Breast epithelium (tissue), 4 donors: ENCODE results near the gene GPX5. TPM values are rescaled to one million over a fixed set of nuclear protein-coding genes. Genes with fewer than 3 reads are reported as not detected.

Experiments
- DNase-seq, 2 donors: peaks; one replicate each; pipeline ENCODE4 v3.0.0-alpha.2; 2019; ENCODE audit warnings: low spot score in 2 of 2
- H3K27ac ChIP-seq, 2 donors: fragments of 200-600 bp; sonication (generic) in 1 of 2; one replicate each; pipeline ENCODE4 v1.5.1; 2016 to 2019; ENCODE audit warnings: mild to moderate bottlenecking in 1 of 2
- H3K27me3 ChIP-seq, 2 donors: fragments of 200-600 bp; sonication (generic) in 1 of 2; one replicate each; pipeline versions ENCODE4 v1.5.1 to v1.6.0; 2017 to 2019; ENCODE audit warnings: control low read depth in 1 of 2, mild to moderate bottlenecking in 1 of 2
- H3K36me3 ChIP-seq: fragments of 200-600 bp; one replicate; pipeline ENCODE4 v1.5.1; 2019
- H3K4me1 ChIP-seq, 2 donors: fragments of 200-600 bp; sonication (generic); one replicate each; pipeline ENCODE4 v1.5.1; 2016 to 2019; ENCODE audit warnings: control low read depth in 1 of 2
- H3K4me3 ChIP-seq, 3 donors: fragments of 200-600 bp; sonication (generic); 1 replicate in 2 of 3; 2 replicates in 1 of 3; pipeline ENCODE4 v1.5.1; 2016 to 2019; ENCODE audit warnings: mild to moderate bottlenecking in 3 of 3, moderate library complexity in 2 of 3
- H3K9me3 ChIP-seq, 2 donors: fragments of 200-600 bp; sonication (generic) in 1 of 2; one replicate each; pipeline ENCODE4 v1.5.1; 2016 to 2019; ENCODE audit warnings: control low read depth in 1 of 2
- POLR2A ChIP-seq: fragments of 450-650 bp; IDR thresholded peaks from one replicate; pipeline ENCODE4 v1.6.1; 2016; ENCODE audit warnings: antibody characterized with exemption, mild to moderate bottlenecking, moderate library complexity
- POLR2AphosphoS5 ChIP-seq, 3 donors: sonication (generic); formaldehyde crosslinking; IDR thresholded peaks; one replicate each; pipeline ENCODE4 v1.6.1; 2017; ENCODE audit warnings: antibody characterized with exemption in 3 of 3
- intact Hi-C: fragments of 100-400 bp; cut with DNase I; formaldehyde crosslinking; loops from one replicate; pipeline ENCODE4 v1.15.1; 2023; ENCODE audit warnings: low total_unique reads
- total RNA-seq, 3 donors: library from RNA; depleted of rRNA; stranded (reverse); fragments of >200 nt; gene quantifications; one replicate each; pipeline ENCODE4 v1.1.0, GENCODE V29; 2016
- TF ChIP-seq, protein P1 (sequence below), 3 donors: fragments of 450-650 bp; IDR thresholded peaks; one replicate each; pipeline ENCODE4 v1.5.1; 2016 to 2017; ENCODE audit warnings: antibody characterized with exemption in 3 of 3, mild to moderate bottlenecking in 3 of 3, moderate library complexity in 3 of 3

The GPX5 gene
- total RNA-seq, 3 donors from 2014 or later = not detected

DNA sequence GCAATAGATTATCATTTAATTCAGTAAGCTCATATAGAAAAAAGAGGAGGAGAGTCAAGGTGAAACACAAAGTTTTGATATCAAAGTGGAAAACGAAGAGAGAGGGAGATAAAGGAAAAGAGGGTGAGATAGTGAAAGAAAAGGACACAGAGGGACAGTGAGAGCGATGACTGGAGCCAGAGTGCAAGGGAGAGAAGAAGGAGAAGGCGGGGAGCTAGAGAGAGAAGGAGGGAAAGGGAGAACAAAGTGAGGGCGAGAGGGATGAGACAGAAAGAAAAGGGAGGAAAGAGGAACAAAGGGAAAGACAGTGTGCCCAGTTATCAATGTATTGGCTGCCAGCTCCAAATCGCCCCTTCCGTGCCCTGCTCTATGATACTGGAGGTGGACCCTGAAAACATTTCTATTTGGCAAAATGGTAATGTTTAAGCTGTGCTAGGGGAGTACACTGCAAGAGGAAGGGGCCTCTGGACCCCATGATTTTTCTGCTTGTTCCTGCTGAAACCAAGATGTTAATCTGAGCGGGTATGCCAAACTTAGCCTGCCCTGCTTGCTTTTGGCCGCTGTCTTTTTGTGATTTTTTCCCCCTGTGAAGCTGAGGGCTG, 27.8 kb downstream of the GPX5 start:
- H3K27ac ChIP-seq = no peak overlapping the region
- intact Hi-C loops = no loop called here
- H3K4me1 ChIP-seq = no peaks in the 10 kb centered on the region
- DNase-seq = no peak
- TF ChIP-seq, protein P1, sequence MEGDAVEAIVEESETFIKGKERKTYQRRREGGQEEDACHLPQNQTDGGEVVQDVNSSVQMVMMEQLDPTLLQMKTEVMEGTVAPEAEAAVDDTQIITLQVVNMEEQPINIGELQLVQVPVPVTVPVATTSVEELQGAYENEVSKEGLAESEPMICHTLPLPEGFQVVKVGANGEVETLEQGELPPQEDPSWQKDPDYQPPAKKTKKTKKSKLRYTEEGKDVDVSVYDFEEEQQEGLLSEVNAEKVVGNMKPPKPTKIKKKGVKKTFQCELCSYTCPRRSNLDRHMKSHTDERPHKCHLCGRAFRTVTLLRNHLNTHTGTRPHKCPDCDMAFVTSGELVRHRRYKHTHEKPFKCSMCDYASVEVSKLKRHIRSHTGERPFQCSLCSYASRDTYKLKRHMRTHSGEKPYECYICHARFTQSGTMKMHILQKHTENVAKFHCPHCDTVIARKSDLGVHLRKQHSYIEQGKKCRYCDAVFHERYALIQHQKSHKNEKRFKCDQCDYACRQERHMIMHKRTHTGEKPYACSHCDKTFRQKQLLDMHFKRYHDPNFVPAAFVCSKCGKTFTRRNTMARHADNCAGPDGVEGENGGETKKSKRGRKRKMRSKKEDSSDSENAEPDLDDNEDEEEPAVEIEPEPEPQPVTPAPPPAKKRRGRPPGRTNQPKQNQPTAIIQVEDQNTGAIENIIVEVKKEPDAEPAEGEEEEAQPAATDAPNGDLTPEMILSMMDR (IDR thresholded peaks at IDR 0.05) = no peak
- no peak for TF ChIP-seq POLR2A
- TF ChIP-seq POLR2AphosphoS5 (IDR thresholded peaks at IDR 0.05) = no peak
- H3K36me3 ChIP-seq = no peaks in the 10 kb centered on the region
- H3K9me3 ChIP-seq = no peaks in the 10 kb centered on the region
- peak overlapping the region in 2 of 3 donors; percentile 27 to 50 for H3K4me3 ChIP-seq
- H3K27me3 ChIP-seq = peaks cover 0 to 33% of the 10 kb centered on the region in 2 donors

- Histone ChIP-seq H3K27ac (no peak overlapping the region), H3K4me3 (peak overlapping the region in 2 of 3 donors; percentile 27 to 50), H3K9me3 (no peaks in the 10 kb centered on the region), H3K4me1 (no peaks in the 10 kb centered on the region), H3K36me3 (no peaks in the 10 kb centered on the region), H3K27me3 (peaks cover 0 to 33% of the 10 kb centered on the region in 2 donors)
- TF ChIP-seq POLR2A (no peak), POLR2AphosphoS5 (IDR thresholded peaks at IDR 0.05) (no peak)
- TF ChIP-seq, protein P1 (IDR thresholded peaks at IDR 0.05) = no peak
- intact Hi-C loops = no loop called here
- DNase-seq = no peak
These were observed 28.6 kb downstream of the GPX5 start for GRCh38 chr6:28553986-28554881.

- Histone ChIP-seq H3K36me3 (no peaks in the 10 kb centered on the region), H3K27ac (no peak overlapping the region), H3K4me1 (no peaks in the 10 kb centered on the region), H3K9me3 (no peaks in the 10 kb centered on the region), H3K4me3 (no peak overlapping the region), H3K27me3 (peaks cover 0 to 27% of the 10 kb centered on the region in 2 donors)
- intact Hi-C loops = no loop called here
- TF ChIP-seq POLR2A (no peak), POLR2AphosphoS5 (IDR thresholded peaks at IDR 0.05) (no peak)
- TF ChIP-seq, protein P1 (IDR thresholded peaks at IDR 0.05) = no peak
- DNase-seq = no peak
These were observed 29.5 kb downstream of the GPX5 start for GRCh38 chr6:28555136-28555535.

DNA sequence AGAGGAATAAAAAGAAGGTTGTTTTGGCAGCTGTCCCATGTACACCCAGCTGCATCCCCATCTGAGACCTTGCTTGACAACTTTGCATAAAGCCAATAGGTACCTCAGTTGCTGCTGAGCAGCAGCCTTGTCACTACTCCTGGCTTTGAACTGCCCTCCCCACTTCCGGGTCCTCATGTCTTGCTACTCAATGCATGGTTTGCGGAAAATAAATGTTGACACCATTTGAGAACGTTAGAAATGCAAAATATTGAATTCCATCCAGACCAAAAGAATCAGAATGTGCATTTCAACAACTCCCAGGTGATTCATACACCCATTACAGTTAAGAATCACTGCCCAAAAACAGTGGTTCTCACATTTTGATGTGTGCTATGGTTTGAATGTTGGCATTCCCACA, 32.9 kb downstream of the GPX5 start:
- Histone ChIP-seq H3K36me3 (no peaks in the 10 kb centered on the region), H3K9me3 (no peaks in the 10 kb centered on the region), H3K27me3 (peaks cover 0 to 12% of the 10 kb centered on the region in 2 donors), H3K4me3 (no peak overlapping the region), H3K27ac (no peak overlapping the region), H3K4me1 (no peaks in the 10 kb centered on the region)
- intact Hi-C loops = no loop called here
- no peak for DNase-seq
- TF ChIP-seq, protein P1 (IDR thresholded peaks at IDR 0.05) = no peak
- TF ChIP-seq POLR2A (no peak), POLR2AphosphoS5 (IDR thresholded peaks at IDR 0.05) (no peak)
